Hepatocyte (in vitro differentiated cells): ENCODE results near the gene FBXL13.

Source experiments
- EZH2phosphoT487 ChIP-seq: fragments of 200-600 bp; sonication (generic); IDR thresholded peaks from one replicate; pipeline ENCODE4 v1.6.1; 2018; ENCODE audit warnings: antibody characterized with exemption, mild to moderate bottlenecking, low read depth, moderate library complexity; ENCODE audit not compliant: unreplicated experiment, severe bottlenecking
- TF ChIP-seq, protein P1 (sequence below): fragments of 200-600 bp; sonication (generic); IDR thresholded peaks from 2 replicates; pipeline ENCODE4 v1.5.1; 2016; ENCODE audit warnings: antibody characterized with exemption, mild to moderate bottlenecking; ENCODE audit not compliant: poor library complexity

DNA sequence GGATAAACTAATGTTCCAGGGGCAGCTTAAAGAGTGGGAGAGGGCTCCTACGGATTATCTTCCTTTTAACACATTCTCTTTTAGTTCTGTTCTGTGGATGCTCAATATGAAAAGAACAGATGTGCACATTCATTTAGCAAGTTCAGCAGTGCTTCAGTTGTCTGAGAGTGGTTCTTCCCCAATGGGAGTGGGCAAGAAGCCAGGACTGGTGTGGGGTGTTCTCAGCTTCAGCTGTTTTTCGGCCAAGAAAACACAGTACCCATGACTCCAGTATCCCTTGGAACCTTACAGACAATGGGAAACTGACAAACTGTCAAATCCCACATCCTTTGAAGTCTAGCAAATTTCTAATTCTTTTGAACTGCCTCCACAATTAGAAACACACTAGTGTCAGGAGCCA lies 233.3 kb downstream of the FBXL13 start:
- TF ChIP-seq, protein P1, sequence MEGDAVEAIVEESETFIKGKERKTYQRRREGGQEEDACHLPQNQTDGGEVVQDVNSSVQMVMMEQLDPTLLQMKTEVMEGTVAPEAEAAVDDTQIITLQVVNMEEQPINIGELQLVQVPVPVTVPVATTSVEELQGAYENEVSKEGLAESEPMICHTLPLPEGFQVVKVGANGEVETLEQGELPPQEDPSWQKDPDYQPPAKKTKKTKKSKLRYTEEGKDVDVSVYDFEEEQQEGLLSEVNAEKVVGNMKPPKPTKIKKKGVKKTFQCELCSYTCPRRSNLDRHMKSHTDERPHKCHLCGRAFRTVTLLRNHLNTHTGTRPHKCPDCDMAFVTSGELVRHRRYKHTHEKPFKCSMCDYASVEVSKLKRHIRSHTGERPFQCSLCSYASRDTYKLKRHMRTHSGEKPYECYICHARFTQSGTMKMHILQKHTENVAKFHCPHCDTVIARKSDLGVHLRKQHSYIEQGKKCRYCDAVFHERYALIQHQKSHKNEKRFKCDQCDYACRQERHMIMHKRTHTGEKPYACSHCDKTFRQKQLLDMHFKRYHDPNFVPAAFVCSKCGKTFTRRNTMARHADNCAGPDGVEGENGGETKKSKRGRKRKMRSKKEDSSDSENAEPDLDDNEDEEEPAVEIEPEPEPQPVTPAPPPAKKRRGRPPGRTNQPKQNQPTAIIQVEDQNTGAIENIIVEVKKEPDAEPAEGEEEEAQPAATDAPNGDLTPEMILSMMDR: no peak
- TF ChIP-seq EZH2phosphoT487: no peak
